Keratinocyte (primary cell): ENCODE results near the gene ZNF236. TPM values are rescaled to one million over a fixed set of nuclear protein-coding genes. Genes with fewer than 3 reads are reported as not detected.

Source experiments
- DNase-seq: peaks from one replicate; pipeline ENCODE4 v3.0.0-alpha.2; 2011; ENCODE audit warnings: low read depth, missing footprints, low spot score
- FAIRE-seq: peaks from 2 replicates; lab custom pipeline; 2011; peaks lifted over from hg19 to GRCh38; lab: Jason Lieb, UNC
- H2AFZ ChIP-seq: 2 replicates; pipeline ENCODE4 v1.6.0; 2012; ENCODE audit warnings: low read length, control low read depth, inconsistent platforms; ENCODE audit not compliant: control insufficient read depth
- H3K27ac ChIP-seq: 2 replicates; pipeline ENCODE4 v1.5.1; 2011; ENCODE audit warnings: low read length; ENCODE audit not compliant: control insufficient read depth, insufficient read depth
- H3K27me3 ChIP-seq: 3 replicates; pipeline ENCODE4 v1.6.0; 2011; ENCODE audit warnings: low read length; ENCODE audit not compliant: control insufficient read depth, insufficient read depth; ENCODE audit errors: extremely low read depth
- H3K36me3 ChIP-seq, 2 experiments: 2 replicates in 1 of 2; 3 replicates in 1 of 2; pipeline ENCODE4 v1.5.1; 2011; ENCODE audit warnings: low read length in 2 of 2, mild to moderate bottlenecking in 1 of 2; ENCODE audit not compliant: control insufficient read depth in 2 of 2, insufficient read depth in 2 of 2; ENCODE audit errors: extremely low read depth in 1 of 2
- H3K4me1 ChIP-seq: 3 replicates; pipeline ENCODE4 v1.5.1; 2011; ENCODE audit warnings: low read length; ENCODE audit not compliant: control insufficient read depth, insufficient read depth; ENCODE audit errors: extremely low read depth
- H3K4me2 ChIP-seq: 3 replicates; pipeline ENCODE4 v1.6.0; 2011; ENCODE audit warnings: low read depth, low read length; ENCODE audit not compliant: control insufficient read depth, insufficient read depth; ENCODE audit errors: extremely low read depth
- H3K4me3 ChIP-seq, 3 experiments: fragments of 200-600 bp in 1 of 3; sonication (generic) in 1 of 3; 2 replicates in 2 of 3; 3 replicates in 1 of 3; pipeline ENCODE4 v1.5.1; 2011 to 2016; ENCODE audit warnings: low read length in 3 of 3, mild to moderate bottlenecking in 3 of 3, control low read depth in 2 of 3, inconsistent platforms in 1 of 3, low read depth in 1 of 3, mixed read lengths in 1 of 3, mixed run types in 1 of 3, moderate library complexity in 1 of 3; ENCODE audit not compliant: control insufficient read depth in 2 of 3, insufficient read depth in 2 of 3; ENCODE audit errors: extremely low read depth in 1 of 3
- H3K79me2 ChIP-seq: 2 replicates; pipeline ENCODE4 v1.6.0; 2012; ENCODE audit warnings: low read length; ENCODE audit not compliant: control insufficient read depth, insufficient read depth
- H3K9ac ChIP-seq: 3 replicates; pipeline ENCODE4 v1.6.0; 2011; ENCODE audit warnings: low read length; ENCODE audit not compliant: control insufficient read depth, insufficient read depth; ENCODE audit errors: extremely low read depth
- H3K9me1 ChIP-seq: 3 replicates; pipeline ENCODE4 v1.6.0; 2011; ENCODE audit warnings: low read length; ENCODE audit not compliant: control insufficient read depth, insufficient read depth; ENCODE audit errors: extremely low read depth
- H3K9me3 ChIP-seq: 2 replicates; pipeline ENCODE4 v1.5.1; 2012; ENCODE audit warnings: low read depth, low read length; ENCODE audit not compliant: control insufficient read depth
- H4K20me1 ChIP-seq: 3 replicates; pipeline ENCODE4 v1.6.0; 2011; ENCODE audit warnings: low read length; ENCODE audit not compliant: control insufficient read depth, insufficient read depth; ENCODE audit errors: extremely low read depth
- CTCF ChIP-seq, 3 experiments: IDR thresholded peaks in 1 of 3; conservative IDR thresholded peaks in 1 of 3; optimal IDR thresholded peaks in 1 of 3; 2 replicates in 2 of 3; 3 replicates in 1 of 3; pipeline versions ENCODE3 to v1.5.1; 2011; ENCODE audit warnings: low read length in 3 of 3, mild to moderate bottlenecking in 3 of 3, moderate library complexity in 2 of 3, control low read depth in 1 of 3, inconsistent platforms in 1 of 3; ENCODE audit not compliant: insufficient read depth in 2 of 3; ENCODE audit errors: extremely low read depth in 1 of 3
- EZH2 ChIP-seq: IDR thresholded peaks from one replicate; pipeline ENCODE4 v1.6.1; 2012; ENCODE audit warnings: inconsistent platforms, mild to moderate bottlenecking, low read length, moderate library complexity
- dilution Hi-C: fragments of 300-500 bp; cut with MboI; formaldehyde crosslinking; loops from one replicate; pipeline ENCODE4 v1.7.0; 2020; ENCODE audit warnings: low sequenced_read_pairs; ENCODE audit not compliant: extremely low pct_ligation_motif_present
- polyA plus RNA-seq, 5 experiments: library from polyadenylated mRNA; depleted of rRNA in 3 of 5; stranded (reverse) in 3 of 5; stranded (forward) in 1 of 5; unstranded in 1 of 5; fragments of >200 nt; gene quantifications; 1 replicate in 1 of 5; 2 replicates in 3 of 5; 3 replicates in 1 of 5; pipeline versions ENCODE4 v1.2.1 to v1.2.3, GENCODE V29; 2011 to 2012; ENCODE audit warnings: missing spikeins in 2 of 5, low read depth in 1 of 5, low replicate concordance in 1 of 5

Gene ZNF236
- polyA plus RNA-seq, 1 donor (not counting 4 experiments of a cell fraction or from before 2014, with no cell fraction given), result 4.5 TPM

GRCh38 chr18:76908277-76908676 is 85.9 kb downstream of the ZNF236 start:
- dilution Hi-C loops, result no loop called here
- Histone ChIP-seq H3K79me2 (no peaks in the 10 kb centered on the region), H3K36me3 (peaks cover 12 to 19% of the 10 kb centered on the region in 2 experiments), H3K9me3 (no peaks in the 10 kb centered on the region), H3K9me1 (no peaks in the 10 kb centered on the region), H2AFZ (no peak overlapping the region), H4K20me1 (no peaks in the 10 kb centered on the region), H3K4me1 (no peaks in the 10 kb centered on the region), H3K9ac (no peak overlapping the region), H3K27me3 (no peaks in the 10 kb centered on the region), H3K27ac (no peak overlapping the region), H3K4me3 (no peak overlapping the region), H3K4me2 (no peak overlapping the region)
- TF ChIP-seq EZH2 (no peak), CTCF (optimal IDR thresholded peaks at IDR 0.05 in 1 of 3, IDR thresholded peaks at IDR 0.05 in 1 of 3, conservative IDR thresholded peaks at IDR 0.05 in 1 of 3; ENCODE audit: extremely low read depth in 1 of 3, insufficient read depth in 2 of 3, low read length in 3 of 3) (no peak)
- DNase-seq (no peak), FAIRE-seq (no peak)

- Histone ChIP-seq H3K9me1 (no peaks in the 10 kb centered on the region), H3K79me2 (no peaks in the 10 kb centered on the region), H3K36me3 (peaks cover 18 to 19% of the 10 kb centered on the region in 2 experiments), H3K27ac (no peak overlapping the region), H3K9me3 (no peaks in the 10 kb centered on the region), H3K9ac (no peak overlapping the region), H3K4me1 (no peaks in the 10 kb centered on the region), H4K20me1 (no peaks in the 10 kb centered on the region), H3K4me2 (no peak overlapping the region), H3K27me3 (no peaks in the 10 kb centered on the region), H3K4me3 (no peak overlapping the region), H2AFZ (no peak overlapping the region)
- TF ChIP-seq CTCF (optimal IDR thresholded peaks at IDR 0.05 in 1 of 3, IDR thresholded peaks at IDR 0.05 in 1 of 3, conservative IDR thresholded peaks at IDR 0.05 in 1 of 3; ENCODE audit: extremely low read depth in 1 of 3, insufficient read depth in 2 of 3, low read length in 3 of 3) (no peak), EZH2 (no peak)
- FAIRE-seq (no peak), DNase-seq (no peak)
- dilution Hi-C loops, result no loop called here
Observed at GRCh38 chr18:76909439-76909838, 87.1 kb downstream of the ZNF236 start.
